Neural crest cell (in vitro differentiated cells): ENCODE results near the gene PCYOX1L. TPM values are rescaled to one million over a fixed set of nuclear protein-coding genes. Genes with fewer than 3 reads are reported as not detected.

Source experiments
- DNase-seq: peaks from one replicate; pipeline ENCODE4 v3.0.0; 2021; ENCODE audit warnings: low read depth, mixed read lengths, low spot score
- H3K27ac Mint-ChIP-seq: one replicate; pipeline ENCODE4 v1.8.0; 2021; ENCODE audit warnings: mild to moderate bottlenecking, mixed read lengths; ENCODE audit not compliant: unreplicated experiment
- H3K27me3 Mint-ChIP-seq: 2 replicates; pipeline ENCODE4 v1.8.0; 2021; ENCODE audit warnings: low read depth, mild to moderate bottlenecking, mixed read lengths
- H3K36me3 Mint-ChIP-seq: 2 replicates; pipeline ENCODE4 v1.8.0; 2021; ENCODE audit warnings: low read depth, mild to moderate bottlenecking, mixed read lengths
- H3K4me1 Mint-ChIP-seq: 2 replicates; pipeline ENCODE4 v1.8.0; 2021; ENCODE audit warnings: mixed read lengths
- H3K4me3 Mint-ChIP-seq: one replicate; pipeline ENCODE4 v1.8.0; 2021; ENCODE audit warnings: mild to moderate bottlenecking, mixed read lengths
- H3K9me3 Mint-ChIP-seq: 2 replicates; pipeline ENCODE4 v1.8.0; 2021; ENCODE audit warnings: mixed read lengths
- total RNA-seq: library from RNA; stranded (reverse); gene quantifications from 2 replicates; pipeline ENCODE4 v1.2.1, GENCODE V29; 2021
- TF ChIP-seq, protein P1 (sequence below): fragments of 200-600 bp; sonication (generic); conservative IDR thresholded peaks from 2 replicates; pipeline ENCODE4 v1.5.0; 2021; ENCODE audit warnings: antibody characterized with exemption, mild to moderate bottlenecking

The PCYOX1L gene
- total RNA-seq, 1 donor from 2014 or later: 22.9 TPM

GRCh38 chr5:149414405-149415065, 56.7 kb downstream of the PCYOX1L start:
- H3K9me3 Mint-ChIP-seq: no peaks in the 10 kb centered on the region

DNA sequence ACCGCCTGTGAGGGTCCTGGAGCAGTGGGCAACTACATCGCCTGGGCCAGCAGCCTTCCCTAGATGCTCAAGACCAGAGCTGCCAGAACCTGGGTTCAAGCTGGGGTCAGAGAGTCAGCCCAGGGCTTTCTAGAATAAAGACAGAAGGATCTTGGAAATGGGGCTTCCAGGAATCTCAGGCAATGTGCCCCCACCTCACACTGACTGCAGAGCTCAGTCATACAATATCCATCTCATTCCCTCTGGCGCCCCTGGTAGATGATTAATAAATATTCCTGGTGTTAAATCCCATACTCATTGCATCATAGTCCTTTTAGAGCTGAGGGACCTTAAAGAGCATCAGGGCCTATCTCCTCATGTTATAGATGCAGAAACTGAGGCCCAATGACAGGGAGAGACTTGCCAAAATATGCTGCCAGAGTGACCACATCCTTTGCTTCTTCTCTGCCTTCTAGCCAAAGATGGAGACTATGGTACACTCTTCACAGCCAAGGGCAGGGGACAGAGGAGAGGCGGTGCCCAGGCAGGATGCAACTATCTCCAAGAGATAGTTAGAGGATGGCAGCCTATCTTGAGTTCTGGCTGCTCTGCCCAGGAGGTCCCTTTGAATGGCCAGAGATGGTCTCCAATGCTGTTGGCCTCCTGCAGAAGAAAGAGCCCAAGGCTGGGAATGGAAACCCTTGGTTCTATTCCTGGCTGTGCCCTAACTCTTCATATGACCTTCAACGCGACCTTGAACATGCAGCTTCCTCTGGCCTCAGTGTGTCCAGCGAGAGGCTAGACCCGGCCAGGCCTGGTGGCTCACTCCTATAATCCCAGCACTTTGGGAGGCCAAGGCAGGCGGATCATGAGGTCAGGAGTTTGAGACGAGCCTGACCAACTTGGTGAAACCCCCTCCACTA, 57.5 kb downstream of the PCYOX1L start:
- peaks cover 26% of the 10 kb centered on the region for H3K4me1 Mint-ChIP-seq
- no peaks in the 10 kb centered on the region for H3K27me3 Mint-ChIP-seq
- TF ChIP-seq, protein P1, sequence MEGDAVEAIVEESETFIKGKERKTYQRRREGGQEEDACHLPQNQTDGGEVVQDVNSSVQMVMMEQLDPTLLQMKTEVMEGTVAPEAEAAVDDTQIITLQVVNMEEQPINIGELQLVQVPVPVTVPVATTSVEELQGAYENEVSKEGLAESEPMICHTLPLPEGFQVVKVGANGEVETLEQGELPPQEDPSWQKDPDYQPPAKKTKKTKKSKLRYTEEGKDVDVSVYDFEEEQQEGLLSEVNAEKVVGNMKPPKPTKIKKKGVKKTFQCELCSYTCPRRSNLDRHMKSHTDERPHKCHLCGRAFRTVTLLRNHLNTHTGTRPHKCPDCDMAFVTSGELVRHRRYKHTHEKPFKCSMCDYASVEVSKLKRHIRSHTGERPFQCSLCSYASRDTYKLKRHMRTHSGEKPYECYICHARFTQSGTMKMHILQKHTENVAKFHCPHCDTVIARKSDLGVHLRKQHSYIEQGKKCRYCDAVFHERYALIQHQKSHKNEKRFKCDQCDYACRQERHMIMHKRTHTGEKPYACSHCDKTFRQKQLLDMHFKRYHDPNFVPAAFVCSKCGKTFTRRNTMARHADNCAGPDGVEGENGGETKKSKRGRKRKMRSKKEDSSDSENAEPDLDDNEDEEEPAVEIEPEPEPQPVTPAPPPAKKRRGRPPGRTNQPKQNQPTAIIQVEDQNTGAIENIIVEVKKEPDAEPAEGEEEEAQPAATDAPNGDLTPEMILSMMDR: no peak
- H3K9me3 Mint-ChIP-seq: no peaks in the 10 kb centered on the region
- no peak overlapping the region for H3K4me3 Mint-ChIP-seq
- H3K27ac Mint-ChIP-seq: no peak overlapping the region
- no peak for DNase-seq
- no peaks in the 10 kb centered on the region for H3K36me3 Mint-ChIP-seq

More at GRCh38 chr5:149414405-149415065, 56.7 kb downstream of the PCYOX1L start:
- DNase-seq: no peak
- peaks cover 20% of the 10 kb centered on the region for H3K4me1 Mint-ChIP-seq
- no peaks in the 10 kb centered on the region for H3K27me3 Mint-ChIP-seq
- no peak overlapping the region for H3K27ac Mint-ChIP-seq
- H3K4me3 Mint-ChIP-seq: no peak overlapping the region
- TF ChIP-seq, protein P1: no peak
- no peaks in the 10 kb centered on the region for H3K36me3 Mint-ChIP-seq

GRCh38 chr5:149416987-149417710, 59.3 kb downstream of the PCYOX1L start:
- H3K36me3 Mint-ChIP-seq: no peaks in the 10 kb centered on the region
- H3K9me3 Mint-ChIP-seq: no peaks in the 10 kb centered on the region
- no peak for DNase-seq
- no peaks in the 10 kb centered on the region for H3K27me3 Mint-ChIP-seq
- H3K27ac Mint-ChIP-seq: peak overlapping the region; percentile 15
- H3K4me1 Mint-ChIP-seq: peaks cover 40% of the 10 kb centered on the region
- TF ChIP-seq, protein P1: no peak
- no peak overlapping the region for H3K4me3 Mint-ChIP-seq

DNA sequence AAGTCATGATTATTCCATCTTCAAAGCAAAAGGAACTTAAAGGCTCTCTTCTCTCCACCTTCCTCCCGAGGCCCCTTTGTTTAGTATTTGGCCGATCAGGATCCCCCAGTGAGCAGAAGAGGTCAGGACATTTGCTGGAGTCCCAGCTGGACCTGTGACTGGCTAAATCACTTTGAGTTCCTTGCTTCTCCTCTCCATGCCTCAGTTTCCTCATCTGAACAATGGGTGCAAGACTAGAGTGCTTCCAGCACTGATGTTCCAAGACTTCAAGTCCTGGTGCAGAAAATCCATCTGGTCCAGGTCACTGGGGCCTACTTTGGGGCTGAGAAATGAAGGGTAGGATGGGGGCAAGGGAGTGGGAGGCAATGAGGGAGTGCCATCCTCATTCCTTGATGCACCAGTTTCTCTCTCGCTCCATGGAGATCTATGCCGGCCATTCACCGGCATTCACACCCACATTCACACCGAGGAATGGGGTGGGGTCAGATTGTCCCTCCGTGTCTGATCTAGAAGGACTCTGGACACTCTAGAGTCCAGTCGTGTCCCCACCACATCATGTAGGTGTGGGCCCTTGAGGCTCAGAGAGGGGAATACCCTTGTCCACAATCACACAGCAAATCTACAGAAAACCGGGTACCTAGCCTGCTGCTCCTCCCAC, 60.0 kb downstream of the PCYOX1L start:
- peaks cover 43% of the 10 kb centered on the region for H3K4me1 Mint-ChIP-seq
- TF ChIP-seq, protein P1: no peak
- no peak overlapping the region for H3K4me3 Mint-ChIP-seq
- no peak for DNase-seq
- H3K27me3 Mint-ChIP-seq: no peaks in the 10 kb centered on the region
- no peaks in the 10 kb centered on the region for H3K9me3 Mint-ChIP-seq
- H3K36me3 Mint-ChIP-seq: no peaks in the 10 kb centered on the region
- peak overlapping the region; percentile 15 for H3K27ac Mint-ChIP-seq

GRCh38 chr5:149418910-149419531, 61.2 kb downstream of the PCYOX1L start:
- Mint-ChIP-seq H3K36me3 (no peaks in the 10 kb centered on the region), H3K4me3 (no peak overlapping the region), H3K4me1 (peaks cover 49% of the 10 kb centered on the region), H3K9me3 (no peaks in the 10 kb centered on the region), H3K27ac (no peak overlapping the region), H3K27me3 (no peaks in the 10 kb centered on the region)
- no peak for DNase-seq
- TF ChIP-seq, protein P1: no peak
